NCI-H2171 treated with DMSO at 0.1 percent for 48 hours (cell line): Measurements from ENCODE around the gene MALL.
"Not testable (repeated sequence)": the region's sequence is repeated elsewhere in the genome, so short reads cannot be mapped to it uniquely, and the experiment has no call there.

Experiments
- DNase-seq: peaks from one replicate; lab custom pipeline; 2025; lab: John Stamatoyannopoulos, UW

The MALL gene

GRCh38 chr2:110050222-110050621 lies 65.4 kb downstream of the MALL start:
- not testable (repeated sequence) for DNase-seq

- DNase-seq, result not testable (repeated sequence)
Observed at GRCh38 chr2:110049769-110050168, 65.9 kb downstream of the MALL start.

- not testable (repeated sequence) for DNase-seq
Observed at GRCh38 chr2:110048255-110049197, 67.1 kb downstream of the MALL start.

- DNase-seq, result not testable (repeated sequence)
Observed at GRCh38 chr2:110047225-110047624, 68.4 kb downstream of the MALL start.

GRCh38 chr2:110041941-110042660 lies 73.5 kb downstream of the MALL start:
- not testable (repeated sequence) for DNase-seq

- DNase-seq, result not testable (repeated sequence)
Observed at GRCh38 chr2:110037336-110037735, 78.3 kb downstream of the MALL start.

GRCh38 chr2:110035384-110035783 lies 80.2 kb downstream of the MALL start:
- not testable (repeated sequence) for DNase-seq

- not testable (repeated sequence) for DNase-seq
Observed at GRCh38 chr2:110034935-110035334, 80.7 kb downstream of the MALL start.
